MCF 10A (cell line): ENCODE results near the gene OR52B6. TPM values are rescaled to one million over a fixed set of nuclear protein-coding genes. Genes with fewer than 3 reads are reported as not detected.
A peak's percentile ranks its signal among the peaks of the same experiment; 100 is the strongest.

Experiments used
- BruUV-seq: library from RNA; stranded (reverse); fragments of 400-500 nt; replicated peaks from 2 replicates; lab custom pipeline; 2021; lab: Mats Ljungman, UMichigan
- CTCF ChIA-PET: fragments of 300-600 bp; sonication (Branson Sonifier 250); formaldehyde crosslinking; extraction: SDS; loops from one replicate; lab custom pipeline; 2021; ENCODE audit warnings: antibody characterized with exemption, inconsistent platforms; lab: Yijun Ruan, JAX
- POLR2A ChIA-PET: fragments of 300-600, 350-650 bp; sonication (Branson Sonifier 250); formaldehyde crosslinking; extraction: SDS; loops from one replicate; lab custom pipeline; 2020; ENCODE audit warnings: antibody characterized with exemption, inconsistent platforms; lab: Yijun Ruan, JAX
- DNase-seq: peaks from one replicate; pipeline ENCODE4 v3.0.0-alpha.2; 2018; ENCODE audit not compliant: unreplicated experiment
- H3K27ac Mint-ChIP-seq: one replicate; pipeline ENCODE4 v1.8.0; 2022; ENCODE audit warnings: mild to moderate bottlenecking, low read depth, mixed read lengths; ENCODE audit not compliant: unreplicated experiment
- H3K27me3 Mint-ChIP-seq: one replicate; pipeline ENCODE4 v1.8.0; 2022; ENCODE audit warnings: mixed read lengths; ENCODE audit not compliant: insufficient read depth, unreplicated experiment
- H3K36me3 Mint-ChIP-seq: one replicate; pipeline ENCODE4 v1.8.0; 2022; ENCODE audit warnings: mild to moderate bottlenecking, moderate library complexity, mixed read lengths; ENCODE audit not compliant: insufficient read depth, unreplicated experiment
- H3K4me1 Mint-ChIP-seq: one replicate; pipeline ENCODE4 v1.8.0; 2022; ENCODE audit warnings: mixed read lengths; ENCODE audit not compliant: insufficient read depth, unreplicated experiment
- H3K4me3 Mint-ChIP-seq: one replicate; pipeline ENCODE4 v1.8.0; 2022; ENCODE audit warnings: mild to moderate bottlenecking, moderate library complexity, mixed read lengths; ENCODE audit not compliant: unreplicated experiment
- H3K9me3 Mint-ChIP-seq: one replicate; pipeline ENCODE4 v1.8.0; 2022; ENCODE audit warnings: mixed read lengths; ENCODE audit not compliant: unreplicated experiment
- CTCF ChIP-seq: fragments of 200-600 bp; IDR thresholded peaks from one replicate; pipeline ENCODE4 v1.8.0; 2022; ENCODE audit warnings: antibody characterized with exemption, mild to moderate bottlenecking; ENCODE audit not compliant: unreplicated experiment
- intact Hi-C: fragments of 100-400 bp; cut with micrococcal nuclease; formaldehyde crosslinking; loops from 2 replicates; pipeline ENCODE4 v1.14.1; 2022
- total RNA-seq: library from RNA; stranded (reverse); gene quantifications from 2 replicates; pipeline ENCODE4 v1.2.3, GENCODE V29; 2022

The OR52B6 gene
- total RNA-seq, 1 experiment from 2014 or later, result not detected

DNA sequence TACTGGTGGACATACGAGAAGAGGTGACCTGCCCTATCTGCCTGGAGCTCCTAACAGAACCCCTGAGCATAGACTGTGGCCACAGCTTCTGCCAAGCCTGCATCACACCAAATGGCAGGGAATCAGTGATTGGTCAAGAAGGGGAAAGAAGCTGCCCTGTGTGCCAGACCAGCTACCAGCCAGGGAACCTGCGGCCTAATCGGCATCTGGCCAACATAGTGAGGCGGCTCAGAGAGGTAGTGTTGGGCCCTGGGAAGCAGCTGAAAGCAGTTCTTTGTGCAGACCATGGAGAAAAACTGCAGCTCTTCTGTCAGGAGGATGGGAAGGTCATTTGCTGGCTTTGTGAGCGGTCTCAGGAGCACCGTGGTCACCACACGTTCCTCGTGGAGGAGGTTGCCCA lies 22.6 kb downstream of the OR52B6 start:
- no peak for DNase-seq
- Mint-ChIP-seq H3K27me3 (no peaks in the 10 kb centered on the region), H3K4me3 (no peak overlapping the region), H3K36me3 (peaks cover 4% of the 10 kb centered on the region), H3K27ac (no peak overlapping the region), H3K4me1 (peaks cover 16% of the 10 kb centered on the region), H3K9me3 (no peaks in the 10 kb centered on the region)
- intact Hi-C loops, result no loop called here
- TF ChIP-seq CTCF, result no peak
- no TSS peak for BruUV-seq
- ChIA-PET CTCF (interaction anchor here (5.9 kb wide), 1 partner anchor 109 kb away, joined by 35 read pairs; no protein-coding TSS in a partner anchor), POLR2A (no interaction called here)

DNA sequence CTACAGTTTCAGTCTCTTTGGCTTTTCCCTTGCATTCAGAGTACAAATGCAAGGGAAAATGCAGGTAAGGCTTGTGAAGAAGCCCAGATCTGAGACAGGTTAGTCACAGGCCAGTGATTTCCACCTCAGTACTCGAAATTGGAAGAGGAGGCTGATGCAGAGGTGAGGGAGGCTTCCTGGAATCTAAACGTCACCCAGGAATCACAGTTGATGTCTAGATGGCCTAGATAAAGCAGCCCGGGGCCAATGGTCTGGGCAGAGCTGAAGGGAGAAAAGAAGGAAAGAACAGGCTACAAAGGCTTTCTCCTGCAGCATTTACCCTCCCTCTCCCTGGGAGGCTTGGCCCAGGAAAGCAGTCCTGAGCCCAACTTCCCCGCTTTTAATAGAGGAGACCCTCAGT lies 24.2 kb downstream of the OR52B6 start:
- H3K4me3 Mint-ChIP-seq, result no peak overlapping the region
- ChIA-PET POLR2A (interaction anchor here (0.9 to 2.6 kb wide), 3 partner anchors 15 to 80 kb away, joined by 3 to 13 read pairs (median 3); partner anchors contain the start of genes TRIM34 and TRIM5), CTCF (interaction anchor here (0.6 to 5.9 kb wide), 11 partner anchors 10 to 205 kb away, joined by 3 to 35 read pairs (median 4); no protein-coding TSS in a partner anchor)
- no TSS peak for BruUV-seq
- H3K27me3 Mint-ChIP-seq, result no peaks in the 10 kb centered on the region
- H3K36me3 Mint-ChIP-seq, result peaks cover 4% of the 10 kb centered on the region
- H3K4me1 Mint-ChIP-seq, result peaks cover 16% of the 10 kb centered on the region
- no peak for TF ChIP-seq CTCF
- DNase-seq, result no peak
- H3K27ac Mint-ChIP-seq, result no peak overlapping the region
- intact Hi-C loops, result loop anchor here (1.0 kb wide), 1 partner anchor 203 kb away; the partner anchor contains the start of gene OR52N2
- no peaks in the 10 kb centered on the region for H3K9me3 Mint-ChIP-seq

DNA sequence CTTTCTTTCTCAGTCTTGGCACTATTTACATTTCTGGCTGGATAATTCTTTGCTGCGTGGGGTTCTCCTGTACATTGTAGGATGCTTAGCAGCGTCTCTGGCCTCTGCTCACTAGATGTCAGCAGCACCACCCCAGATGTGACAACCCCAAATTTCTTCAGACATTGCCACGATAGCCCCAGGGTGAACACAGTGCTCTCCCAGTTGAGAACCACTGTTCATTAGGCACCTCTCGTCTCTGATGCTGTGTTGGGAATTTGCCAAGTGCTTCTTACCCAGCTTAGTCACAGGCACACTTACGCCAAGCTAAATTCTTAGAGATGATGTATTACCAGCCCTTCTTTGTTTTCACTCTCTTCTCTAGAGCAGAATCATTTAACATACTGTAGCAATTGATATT lies 25.2 kb downstream of the OR52B6 start:
- ChIA-PET CTCF (interaction anchor here (0.5 to 5.9 kb wide), 18 partner anchors 9 to 194 kb away, joined by 3 to 35 read pairs (median 3); no protein-coding TSS in a partner anchor), POLR2A (interaction anchor here (0.6 to 2.6 kb wide), 7 partner anchors 9 to 84 kb away, joined by 3 to 13 read pairs (median 5); partner anchors contain the start of genes TRIM22, TRIM34, TRIM5 and TRIM6)
- DNase-seq, result peak; percentile 87
- Mint-ChIP-seq H3K36me3 (peaks cover 4% of the 10 kb centered on the region), H3K4me3 (no peak overlapping the region), H3K27ac (no peak overlapping the region), H3K27me3 (no peaks in the 10 kb centered on the region), H3K4me1 (peaks cover 16% of the 10 kb centered on the region), H3K9me3 (no peaks in the 10 kb centered on the region)
- intact Hi-C loops, result loop anchor here (1.0 to 2.0 kb wide), 3 partner anchors 79 to 202 kb away; partner anchors contain the start of genes OR52N2 and TRIM5
- no TSS peak for BruUV-seq
- peak; percentile 16 for TF ChIP-seq CTCF

DNA sequence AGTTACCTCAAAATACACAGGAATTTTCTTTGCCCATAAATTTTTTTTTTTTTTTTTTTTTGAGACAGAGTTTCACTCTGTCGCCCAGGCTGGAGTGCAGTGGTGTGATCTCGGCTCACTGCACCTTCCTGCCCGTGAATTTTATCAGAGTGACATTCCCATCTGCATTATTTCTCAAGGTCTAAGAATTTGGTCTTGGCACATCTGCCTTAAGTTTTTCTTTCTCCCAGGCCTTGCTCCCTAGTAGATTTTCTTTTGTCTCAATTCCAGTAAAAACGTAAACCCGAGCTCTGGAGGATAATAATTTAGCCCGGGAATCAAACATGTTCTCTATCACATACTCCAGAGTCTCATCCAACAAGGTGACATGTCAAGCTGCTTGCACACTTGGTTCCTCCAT lies 28.1 kb downstream of the OR52B6 start:
- ChIA-PET POLR2A (no interaction called here), CTCF (no interaction called here)
- DNase-seq, result no peak
- H3K36me3 Mint-ChIP-seq, result peaks cover 4% of the 10 kb centered on the region
- no peak for TF ChIP-seq CTCF
- H3K27me3 Mint-ChIP-seq, result no peaks in the 10 kb centered on the region
- no peak overlapping the region for H3K4me3 Mint-ChIP-seq
- H3K9me3 Mint-ChIP-seq, result no peaks in the 10 kb centered on the region
- intact Hi-C loops, result no loop called here
- peaks cover 16% of the 10 kb centered on the region for H3K4me1 Mint-ChIP-seq
- BruUV-seq, result no TSS peak
- no peak overlapping the region for H3K27ac Mint-ChIP-seq
